ENCODE measurements around the gene IRX5. TPM values are rescaled to one million over a fixed set of nuclear protein-coding genes. Genes with fewer than 3 reads are reported as not detected.

Gene IRX5
- total RNA-seq, 1 donor from 2014 or later: 11.6 TPM

DNA sequence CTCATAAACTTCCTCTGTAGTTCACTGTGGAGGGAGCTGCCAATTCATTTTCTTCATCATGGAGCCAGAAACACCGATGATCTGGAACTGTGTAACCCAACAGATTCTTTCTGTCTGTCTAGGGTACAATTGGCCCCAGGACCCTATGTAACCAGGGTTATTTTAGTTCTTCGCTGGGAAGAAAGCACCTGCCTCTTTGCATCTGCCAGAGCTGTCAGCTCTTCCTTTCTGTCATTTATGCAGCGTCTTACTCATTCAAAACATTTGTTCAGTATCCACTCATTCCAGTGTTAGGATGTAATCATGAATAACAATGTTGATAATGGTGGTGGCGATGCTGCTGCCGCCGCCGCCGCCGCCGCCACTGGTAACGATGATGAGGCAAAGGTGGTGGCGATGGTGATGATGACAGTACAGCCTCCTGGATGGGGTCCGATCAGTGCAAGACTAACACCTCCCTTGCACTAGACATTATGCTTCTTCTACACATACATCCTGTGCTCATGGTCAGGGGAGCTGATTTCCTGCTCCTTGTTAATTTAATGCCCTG is 46.1 kb downstream of the IRX5 start:
- DNase-seq: no peak
- no peak for ATAC-seq (ENCODE audit: poor library complexity)
- intact Hi-C loops (cut with DNase I): no loop called here

DNA sequence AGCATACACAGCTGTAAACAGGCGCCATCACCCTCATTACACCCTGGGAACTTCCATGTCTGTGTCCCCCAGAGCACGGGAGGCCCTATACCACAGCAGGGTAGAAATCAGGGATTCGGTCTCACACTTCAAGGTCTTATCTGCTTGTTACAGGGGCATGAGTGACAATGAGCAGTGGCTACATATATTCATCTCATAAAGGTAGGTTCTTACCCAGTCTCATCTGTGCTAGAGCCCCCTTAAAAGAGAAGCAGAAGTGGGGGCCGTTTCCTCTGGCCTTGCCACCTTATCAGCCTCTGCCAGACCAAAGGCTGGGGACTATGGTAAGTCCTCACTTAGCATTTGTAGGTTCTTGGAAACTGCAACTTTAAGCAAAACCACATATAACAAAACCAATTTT is 46.5 kb downstream of the IRX5 start:
- intact Hi-C loops (cut with DNase I): no loop called here
- DNase-seq (no peak), ATAC-seq (ENCODE audit: poor library complexity) (no peak)

DNA sequence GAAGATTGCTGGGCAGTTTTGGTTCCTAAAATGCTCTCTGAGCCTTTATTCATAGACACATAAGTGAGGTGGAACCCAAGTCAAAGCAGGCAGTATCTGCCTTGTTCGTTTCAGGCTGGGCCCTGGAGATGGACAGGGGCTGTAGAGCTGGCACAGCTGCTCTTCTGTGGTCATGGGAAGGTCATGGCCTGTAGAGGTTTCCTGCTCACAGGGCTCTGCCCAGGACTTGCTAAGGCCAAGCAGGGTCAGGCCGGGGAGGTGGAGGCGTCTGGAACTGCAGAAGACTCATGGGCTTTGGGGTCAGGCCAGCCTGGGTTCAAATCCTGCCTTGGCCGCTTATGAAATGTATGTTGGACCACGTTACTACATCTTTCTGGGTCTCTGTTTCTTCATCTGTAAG is 50.2 kb downstream of the IRX5 start:
- intact Hi-C loops (cut with DNase I): no loop called here
- no peak for ATAC-seq (ENCODE audit: poor library complexity)
- DNase-seq: no peak
